GM18517 (cell line): ENCODE data around the gene CLPX.
A peak's percentile ranks its signal among the peaks of the same experiment; 100 is the strongest.
"Not testable (repeated sequence)": the region's sequence is repeated elsewhere in the genome, so short reads cannot be mapped to it uniquely, and the experiment has no call there.

Experiments
- ATAC-seq: cut with Tn5 transposase; IDR thresholded peaks from one replicate; pipeline ENCODE4 v1.9.1; 2021; ENCODE audit warnings: mild to moderate bottlenecking, moderate library complexity; ENCODE audit not compliant: unreplicated experiment

CLPX gene

GRCh38 chr15:65175511-65175910 is 9.6 kb downstream of the CLPX start:
- no peak for ATAC-seq

GRCh38 chr15:65174509-65174908 is 10.6 kb downstream of the CLPX start:
- no peak for ATAC-seq

GRCh38 chr15:65172531-65172930 is 12.6 kb downstream of the CLPX start:
- no peak for ATAC-seq

- ATAC-seq = no peak
Measured at GRCh38 chr15:65171428-65171827, 13.7 kb downstream of the CLPX start.

- no peak for ATAC-seq
Measured at GRCh38 chr15:65165875-65166274, 19.3 kb downstream of the CLPX start.

- ATAC-seq = no peak
Measured at GRCh38 chr15:65164139-65164538, 21.0 kb downstream of the CLPX start.

GRCh38 chr15:65163041-65163440 is 22.1 kb downstream of the CLPX start:
- no peak for ATAC-seq

- no peak for ATAC-seq
Measured at GRCh38 chr15:65156692-65157091, 28.4 kb downstream of the CLPX start.

GRCh38 chr15:65154720-65155119 is 30.4 kb downstream of the CLPX start:
- ATAC-seq = no peak

GRCh38 chr15:65147902-65148301 is 37.2 kb downstream of the CLPX start:
- no peak for ATAC-seq

GRCh38 chr15:65146438-65146837 is 38.7 kb downstream of the CLPX start:
- no peak for ATAC-seq

GRCh38 chr15:65138631-65139030 is 46.5 kb downstream of the CLPX start:
- ATAC-seq = not testable (repeated sequence)

GRCh38 chr15:65137893-65138292 is 47.2 kb downstream of the CLPX start:
- not testable (repeated sequence) for ATAC-seq

- ATAC-seq = not testable (repeated sequence)
Measured at GRCh38 chr15:65137089-65137488, 48.1 kb downstream of the CLPX start.

GRCh38 chr15:65134538-65134937 is 50.6 kb downstream of the CLPX start:
- ATAC-seq = no peak

GRCh38 chr15:65133548-65134200 is 51.5 kb downstream of the CLPX start, which contains the start of gene PDCD7:
Gene PDCD7, minus strand, starts transcription at chr15:65133808. Its CDS starts 27 bp downstream, at chr15:65133781.
- ATAC-seq = peak; percentile 79

GRCh38 chr15:65132878-65133547 is 52.1 kb downstream of the CLPX start:
- ATAC-seq = peak; percentile 47

- no peak for ATAC-seq
Measured at GRCh38 chr15:65130941-65131340, 54.2 kb downstream of the CLPX start.

GRCh38 chr15:65115542-65115941 is 69.6 kb downstream of the CLPX start:
- no peak for ATAC-seq

GRCh38 chr15:65115086-65115485 is 70.1 kb downstream of the CLPX start, which contains the start of gene UBAP1L:
Gene UBAP1L, minus strand, starts transcription at chr15:65115200. Its CDS starts 8,985 bp downstream, at chr15:65106215.
- ATAC-seq = no peak

GRCh38 chr15:65110676-65111292 is 74.4 kb downstream of the CLPX start:
- ATAC-seq = no peak

- no peak for ATAC-seq
Measured at GRCh38 chr15:65106011-65106590, 79.0 kb downstream of the CLPX start.
